K562 (cell line): Measurements from ENCODE around the gene CNIH3. TPM values are rescaled to one million over a fixed set of nuclear protein-coding genes. Genes with fewer than 3 reads are reported as not detected.

Experiments used
- ATAC-seq: fragments of 200-7000 bp; cut with Tn5 transposase; 3 replicates; pipeline ENCODE4 v1.9.1; 2020; ENCODE audit warnings: moderate library complexity
- BruUV-seq: library from RNA; stranded (reverse); fragments of 400-500 nt; replicated peaks from 2 replicates; lab custom pipeline; 2021; lab: Mats Ljungman, UMichigan
- CTCF ChIA-PET: fragments of 300-600 bp; formaldehyde crosslinking; extraction: SDS; loops from one replicate; lab custom pipeline; 2021; ENCODE audit warnings: low intra/inter-chr PET ratio; lab: Yijun Ruan, JAX
- POLR2A ChIA-PET: fragments of 300-600, 350-650 bp; sonication (Branson Sonifier 250); formaldehyde crosslinking; extraction: SDS; loops from one replicate; lab custom pipeline; 2021; ENCODE audit warnings: antibody characterized with exemption, inconsistent platforms; lab: Yijun Ruan, JAX
- DNase-seq, 4 experiments: peaks; one replicate each; pipeline versions ENCODE4 v3.0.0 to v3.0.0-alpha.2; 2011 to 2018; ENCODE audit warnings: low spot score in 3 of 4, mixed read lengths in 3 of 4; ENCODE audit errors: extremely low read depth in 1 of 4
- FAIRE-seq: peaks from 2 replicates; lab custom pipeline; 2011; peaks lifted over from hg19 to GRCh38; lab: Jason Lieb, UNC
- H2AFZ ChIP-seq: 2 replicates; pipeline ENCODE4 v1.6.0; 2011; ENCODE audit warnings: low read depth, low read length, control low read depth, inconsistent platforms
- H3K27ac ChIP-seq: fragments of 200-600 bp; 3 replicates; pipeline ENCODE4 v1.8.0; 2011; ENCODE audit warnings: low read depth, mild to moderate bottlenecking, control low read depth, inconsistent platforms, low read length, moderate library complexity, mixed read lengths; ENCODE audit errors: extremely low read depth
- H3K27me3 ChIP-seq, 2 experiments: fragments of 300-600 bp in 1 of 2; 2 replicates in 1 of 2; 3 replicates in 1 of 2; pipeline versions ENCODE4 v1.6.0 to v1.8.0; 2011; ENCODE audit warnings: inconsistent platforms in 2 of 2, low read length in 2 of 2, mild to moderate bottlenecking in 1 of 2, mixed read lengths in 1 of 2, moderate library complexity in 1 of 2; ENCODE audit not compliant: control insufficient read depth in 2 of 2, insufficient read depth in 2 of 2
- H3K36me3 ChIP-seq: fragments of 300-600 bp; 3 replicates; pipeline ENCODE4 v1.8.0; 2011; ENCODE audit warnings: mild to moderate bottlenecking, low read length, inconsistent platforms; ENCODE audit not compliant: control insufficient read depth, insufficient read depth
- H3K4me1 ChIP-seq, 2 experiments: fragments of 200-600 bp in 1 of 2; replicated peaks in 1 of 2; 2 replicates in 1 of 2; 3 replicates in 1 of 2; pipeline versions ENCODE4 v1.5.1 to v1.8.0; 2011; ENCODE audit warnings: inconsistent platforms in 2 of 2, low read length in 2 of 2, mild to moderate bottlenecking in 1 of 2, mixed read lengths in 1 of 2, moderate library complexity in 1 of 2; ENCODE audit not compliant: control insufficient read depth in 2 of 2, insufficient read depth in 2 of 2
- H3K4me2 ChIP-seq: 2 replicates; pipeline ENCODE4 v1.6.1; 2011; ENCODE audit warnings: low read length, control low read depth, inconsistent platforms, mixed read lengths; ENCODE audit not compliant: insufficient read depth
- H3K4me3 ChIP-seq: fragments of 200-600 bp; sonication (generic), shearing (Covaris generic); 2 replicates; pipeline ENCODE4 v1.5.1; 2016; ENCODE audit warnings: control low read depth, inconsistent platforms
- H3K79me2 ChIP-seq: fragments of 200-600 bp; 3 replicates; pipeline ENCODE4 v1.8.0; 2011; ENCODE audit warnings: low read length, inconsistent platforms; ENCODE audit not compliant: control insufficient read depth, insufficient read depth
- H3K9ac ChIP-seq, 2 experiments: 2 replicates each; pipeline versions ENCODE4 v1.6.0 to v1.6.1; 2011; ENCODE audit warnings: low read depth in 2 of 2, low read length in 2 of 2, control low read depth in 1 of 2, inconsistent platforms in 1 of 2, mild to moderate bottlenecking in 1 of 2, mixed read lengths in 1 of 2; ENCODE audit not compliant: insufficient read depth in 1 of 2
- H3K9me1 ChIP-seq: one replicate; pipeline ENCODE4 v1.6.0; 2011; ENCODE audit warnings: inconsistent platforms, mild to moderate bottlenecking, low read length, moderate library complexity; ENCODE audit not compliant: control insufficient read depth, insufficient read depth
- H3K9me3 ChIP-seq: replicated peaks from 2 replicates; pipeline ENCODE4 v1.5.1; 2011; ENCODE audit warnings: low read depth, low read length, inconsistent platforms; ENCODE audit not compliant: control insufficient read depth, insufficient read depth
- H4K20me1 ChIP-seq: replicated peaks from 2 replicates; pipeline ENCODE4 v1.6.1; 2011; ENCODE audit warnings: low read length, inconsistent platforms, mixed read lengths; ENCODE audit not compliant: control insufficient read depth, insufficient read depth
- ARID1B ChIP-seq: fragments of 450-650 bp; IDR thresholded peaks from 2 replicates; pipeline ENCODE4 v1.6.1; 2016; ENCODE audit warnings: antibody characterized with exemption, mild to moderate bottlenecking, inconsistent platforms
- ATF1 ChIP-seq, 2 experiments: fragments of 450-650 bp in 1 of 2; IDR thresholded peaks; 2 replicates each; pipeline ENCODE4 v1.6.1; 2016; ENCODE audit warnings: missing compliant biosample characterization in 1 of 2, missing genetic modification characterization in 1 of 2
- ATF3 ChIP-seq, 2 experiments: fragments of 450-650 bp in 1 of 2; sonication (generic) in 1 of 2; formaldehyde crosslinking in 1 of 2; IDR thresholded peaks in 1 of 2; conservative IDR thresholded peaks in 1 of 2; 2 replicates each; pipeline versions ENCODE4 v1.6.1 to v1.8.1; 2016 to 2023; ENCODE audit warnings: mild to moderate bottlenecking in 2 of 2, moderate library complexity in 2 of 2, inconsistent platforms in 1 of 2, missing genetic modification reagents in 1 of 2
- ATF7 ChIP-seq: fragments of 450-650 bp; IDR thresholded peaks from 2 replicates; pipeline ENCODE4 v1.7.1; 2014; ENCODE audit warnings: mild to moderate bottlenecking, moderate library complexity
- CEBPG ChIP-seq, 3 experiments: fragments of 200-800 bp in 1 of 3; sonication (Bioruptor generic) in 1 of 3; sonication (generic) in 1 of 3; formaldehyde crosslinking in 1 of 3; IDR thresholded peaks in 2 of 3; conservative IDR thresholded peaks in 1 of 3; 2 replicates each; pipeline versions ENCODE4 v1.6.1 to v1.8.0; 2016 to 2022; ENCODE audit warnings: missing compliant biosample characterization in 2 of 3, missing genetic modification characterization in 2 of 3, mild to moderate bottlenecking in 1 of 3, missing genetic modification reagents in 1 of 3
- EGR1 ChIP-seq: fragments of 450-650 bp; conservative IDR thresholded peaks from 2 replicates; pipeline ENCODE4 v1.6.1; 2017; ENCODE audit warnings: mild to moderate bottlenecking
- ELF4 ChIP-seq: fragments of 450-650 bp; formaldehyde crosslinking; IDR thresholded peaks from 2 replicates; pipeline ENCODE4 v1.4.0; 2022; ENCODE audit warnings: missing genetic modification characterization
- EP400 ChIP-seq: fragments of 450-650 bp; IDR thresholded peaks from 2 replicates; pipeline ENCODE4 v1.6.1; 2017; ENCODE audit warnings: antibody characterized with exemption, mild to moderate bottlenecking, moderate library complexity
- FOSL1 ChIP-seq: fragments of 200-800 bp; sonication (Bioruptor generic); conservative IDR thresholded peaks from 2 replicates; pipeline ENCODE4 v1.6.1; 2016; ENCODE audit warnings: missing genetic modification characterization, missing compliant biosample characterization
- GABPA ChIP-seq: fragments of 200-800 bp; sonication (Bioruptor generic); conservative IDR thresholded peaks from 2 replicates; pipeline ENCODE4 v1.6.1; 2016; ENCODE audit warnings: low read depth, missing genetic modification characterization, missing compliant biosample characterization
- NR2C2 ChIP-seq, 2 experiments: fragments of 200-800 bp in 1 of 2; sonication (Bioruptor generic) in 1 of 2; sonication (generic) in 1 of 2; formaldehyde crosslinking in 1 of 2; IDR thresholded peaks; 2 replicates each; pipeline versions ENCODE4 v1.6.1 to v1.8.0; 2016 to 2022; ENCODE audit warnings: mild to moderate bottlenecking in 1 of 2, missing compliant biosample characterization in 1 of 2, missing genetic modification characterization in 1 of 2, missing genetic modification reagents in 1 of 2
- PHB ChIP-seq: fragments of 250-450 bp; sonication (Bioruptor Pico); IDR thresholded peaks from 2 replicates; pipeline ENCODE4 v1.5.0; 2021
- TFAM ChIP-seq: fragments of 250-450 bp; sonication (Bioruptor Pico); conservative IDR thresholded peaks from 2 replicates; pipeline ENCODE4 v1.5.0; 2021; ENCODE audit warnings: mild to moderate bottlenecking, moderate library complexity
- VEZF1 ChIP-seq: fragments of 200-800 bp; sonication (Bioruptor generic); IDR thresholded peaks from 2 replicates; pipeline ENCODE4 v1.6.1; 2017; ENCODE audit warnings: missing genetic modification characterization, missing compliant biosample characterization
- ZNF23 ChIP-seq: fragments of 250-450 bp; sonication (Bioruptor Pico); IDR thresholded peaks from 2 replicates; pipeline ENCODE4 v1.4.0; 2020; ENCODE audit warnings: mild to moderate bottlenecking
- ZNF639 ChIP-seq, 2 experiments: fragments of 200-800 bp in 1 of 2; sonication (Bioruptor generic) in 1 of 2; sonication (generic) in 1 of 2; formaldehyde crosslinking in 1 of 2; IDR thresholded peaks in 1 of 2; conservative IDR thresholded peaks in 1 of 2; 2 replicates each; pipeline versions ENCODE4 v1.5.0 to v1.6.1; 2016 to 2020; ENCODE audit warnings: missing compliant biosample characterization in 1 of 2, missing genetic modification characterization in 1 of 2, missing genetic modification reagents in 1 of 2
- WGBS: fragments of 100-300 bp; shearing (Covaris generic); methylation state at CpG from one replicate; pipeline ENCODE4 v1.1.6; 2016; ENCODE audit warnings: low coverage, mixed read lengths; ENCODE audit not compliant: insufficient coverage; ENCODE audit errors: missing lambda C conversion rate; 5-methylcytosine and 5-hydroxymethylcytosine counted together
- in situ Hi-C: fragments of 300-500 bp; cut with MboI; formaldehyde crosslinking; loops from 4 replicates; pipeline ENCODE4 v1.15.0; 2018; ENCODE audit warnings: inconsistent platforms, mixed read lengths
- intact Hi-C: fragments of 100-400 bp; cut with micrococcal nuclease; formaldehyde crosslinking; loops from 2 replicates; pipeline ENCODE4 v1.14.2; 2022
- polyA plus RNA-seq, 8 experiments: library from polyadenylated mRNA; depleted of rRNA in 4 of 8; stranded (reverse) in 5 of 8; unstranded in 3 of 8; fragments of >200 nt; fragmentation: Nextera tagmentation in 2 of 8; fragmentation: Illumina TruSeq in 1 of 8; extraction: Ambion mirVana in 2 of 8; extraction: Trizol in 1 of 8; gene quantifications; 2 replicates each; pipeline versions ENCODE4 v1.2.1 to v1.2.3, GENCODE V29; 2011 to 2014; ENCODE audit warnings: inconsistent platforms in 1 of 8, missing spikeins in 1 of 8
- total RNA-seq, 7 experiments: library from RNA; depleted of rRNA in 6 of 7; stranded (reverse); fragments of >200 nt in 6 of 7; fragmentation: Illumina TruSeq in 2 of 7; extraction: Trizol in 2 of 7; gene quantifications; 2 replicates each; pipeline versions ENCODE4 v1.2.1 to v1.2.3, GENCODE V29; 2011 to 2021; ENCODE audit warnings: low replicate concordance in 1 of 7

Gene CNIH3
- total and polyA plus RNA-seq, 9 of the 15 experiments (the other 6 are each of a cell fraction or from before 2014, with no cell fraction given), result 0.14 to 1.8 (median 0.79) TPM

GRCh38 chr1:224707843-224708725 lies 92.0 kb downstream of the CNIH3 start:
- peak in 1 of 4 experiments; percentile 23 for DNase-seq
- no peaks in the 10 kb centered on the region for H3K9me3 ChIP-seq
- H3K4me3 ChIP-seq, result no peak overlapping the region
- intact Hi-C loops, result no loop called here
- H3K79me2 ChIP-seq, result no peaks in the 10 kb centered on the region
- no peaks in the 10 kb centered on the region for H3K9me1 ChIP-seq
- no peak overlapping the region for H3K27ac ChIP-seq
- no TSS peak for BruUV-seq
- WGBS, result 0% methylated on average over 7 of the region's 7 CpGs
- H2AFZ ChIP-seq, result no peak overlapping the region
- H3K36me3 ChIP-seq, result no peaks in the 10 kb centered on the region
- in situ Hi-C loops, result no loop called here
- no peak overlapping the region for H3K4me2 ChIP-seq
- POLR2A ChIA-PET, result no interaction called here
- CTCF ChIA-PET, result no interaction called here
- FAIRE-seq, result no peak
- H3K27me3 ChIP-seq, result peaks cover 12 to 35% of the 10 kb centered on the region in 2 experiments
- ATAC-seq, result no peak
- no peak overlapping the region for H3K9ac ChIP-seq
- H3K4me1 ChIP-seq, result no peaks in the 10 kb centered on the region
- no peaks in the 10 kb centered on the region for H4K20me1 ChIP-seq
- TF ChIP-seq EP400, result no peak
- no peak for TF ChIP-seq TFAM (CRISPR knock-in tag)
- TF ChIP-seq GABPA, result peak; percentile 56
- TF ChIP-seq NR2C2 (CRISPR knock-in tag; IDR thresholded peaks at IDR 0.05), result no peak
- peak; percentile 71; the same call in 1 of the 2 replicates for TF ChIP-seq NR2C2 (tag; IDR thresholded peaks at IDR 0.05)
- TF ChIP-seq VEZF1 (CRISPR knock-in tag), result 0 out of 2 replicates have a peak, but pooled peaks have one; percentile 13
- TF ChIP-seq PHB (CRISPR knock-in tag), result no peak
- peak; percentile 88 for TF ChIP-seq FOSL1 (tag)
- TF ChIP-seq CEBPG (CRISPR knock-in tag; IDR thresholded peaks at IDR 0.05), result no peak
- TF ChIP-seq CEBPG (tag; conservative IDR thresholded peaks at IDR 0.05 in 1 of 2, IDR thresholded peaks at IDR 0.05 in 1 of 2), result peak; percentile 50 to 86
- 0 out of 2 replicates have a peak, but pooled peaks have one; percentile 13 for TF ChIP-seq ATF3 (IDR thresholded peaks at IDR 0.05)
- no peak for TF ChIP-seq ATF3 (CRISPR knock-in tag; conservative IDR thresholded peaks at IDR 0.05)
- TF ChIP-seq ZNF23, result no peak
- no peak for TF ChIP-seq ATF1 (CRISPR knock-in tag; IDR thresholded peaks at IDR 0.05)
- no peak for TF ChIP-seq ATF1 (tag; IDR thresholded peaks at IDR 0.05)
- peak; percentile 26; the same call in 1 of the 2 replicates for TF ChIP-seq ELF4 (CRISPR knock-in tag)
- TF ChIP-seq ATF7, result no peak
- TF ChIP-seq ARID1B, result 0 out of 2 replicates have a peak, but pooled peaks have one; percentile 8
- TF ChIP-seq EGR1, result peak; percentile 78
- TF ChIP-seq ZNF639 (CRISPR knock-in tag; conservative IDR thresholded peaks at IDR 0.05 in 1 of 2, IDR thresholded peaks at IDR 0.05 in 1 of 2), result peak in 1 of 2 experiments; percentile 46; a peak in 2 of 4 replicates
